C4-2B (cell line): Measurements from ENCODE around the gene OGG1.
A peak's percentile ranks its signal among the peaks of the same experiment; 100 is the strongest.

Source experiments
- H3K27ac ChIP-seq: fragments of 450-650 bp; 2 replicates; pipeline ENCODE4 v1.5.1; 2017
- CTCF ChIP-seq: fragments of 450-650 bp; conservative IDR thresholded peaks from 2 replicates; pipeline ENCODE4 v1.5.1; 2017; ENCODE audit warnings: mild to moderate bottlenecking
- ZFX ChIP-seq: fragments of 450-650 bp; IDR thresholded peaks from 2 replicates; pipeline ENCODE4 v1.6.1; 2017

The OGG1 gene

DNA sequence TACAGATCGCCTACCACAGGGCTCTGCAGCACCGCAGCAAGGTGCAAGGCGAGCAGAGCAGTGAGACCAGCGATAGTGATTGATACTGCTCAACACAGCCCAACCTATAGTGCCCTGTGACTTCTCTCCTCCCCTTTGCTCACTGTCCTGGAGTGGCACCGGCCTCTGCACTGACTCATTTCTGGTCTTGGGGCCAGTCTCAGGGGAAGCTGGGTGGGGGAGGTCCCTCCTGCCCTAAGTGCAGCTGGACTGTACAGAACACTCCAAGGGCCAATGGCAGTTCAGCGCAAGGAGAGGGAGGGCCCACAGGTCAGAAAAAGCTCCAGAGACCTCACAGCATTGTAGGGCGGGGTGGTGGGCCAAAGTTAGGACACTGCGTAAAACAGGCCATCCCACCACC, 2.5 kb upstream of the OGG1 start:
- H3K27ac ChIP-seq = no peak overlapping the region
- TF ChIP-seq CTCF = no peak
- TF ChIP-seq ZFX = no peak

DNA sequence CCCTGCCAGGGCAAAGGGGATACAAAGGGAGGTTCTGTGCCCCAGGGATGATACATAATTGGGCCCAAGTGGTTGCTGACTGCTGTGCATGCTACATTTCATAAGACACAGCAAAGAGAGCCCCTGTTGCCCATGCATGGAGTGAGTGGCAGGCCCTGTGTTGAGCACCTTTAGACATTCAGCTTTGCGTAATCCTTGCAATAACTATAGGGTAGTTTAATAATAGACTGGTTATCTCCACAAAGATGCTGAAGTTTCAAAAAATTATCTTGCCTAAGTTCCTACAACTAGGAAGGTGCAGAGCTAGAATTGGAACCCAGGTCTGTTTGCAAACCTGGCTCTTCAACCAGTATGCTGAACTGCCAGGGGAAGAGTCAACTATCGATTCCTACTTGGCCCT, 1.7 kb upstream of the OGG1 start:
- no peak overlapping the region for H3K27ac ChIP-seq
- TF ChIP-seq CTCF (no peak), ZFX (no peak)

DNA sequence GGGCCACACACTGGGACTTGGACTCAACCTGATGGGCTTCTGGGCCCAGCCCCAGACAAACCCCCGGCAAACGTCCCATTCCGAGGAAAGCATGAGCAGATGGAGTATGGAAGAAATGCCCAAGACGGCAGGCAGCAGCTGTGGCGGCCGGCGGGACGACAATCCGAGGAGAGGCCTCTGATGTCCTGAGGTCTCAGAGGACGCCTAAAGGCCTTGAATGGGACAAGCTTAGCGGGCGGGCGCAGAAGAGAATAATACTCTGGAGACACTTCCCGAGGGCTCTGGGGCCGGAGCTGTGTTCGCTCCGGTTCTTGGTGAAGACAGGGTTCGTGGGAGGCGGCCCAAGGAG, 482 bp upstream of the OGG1 start:
- H3K27ac ChIP-seq = peak overlapping the region; percentile 81
- TF ChIP-seq ZFX (no peak), CTCF (no peak)

DNA sequence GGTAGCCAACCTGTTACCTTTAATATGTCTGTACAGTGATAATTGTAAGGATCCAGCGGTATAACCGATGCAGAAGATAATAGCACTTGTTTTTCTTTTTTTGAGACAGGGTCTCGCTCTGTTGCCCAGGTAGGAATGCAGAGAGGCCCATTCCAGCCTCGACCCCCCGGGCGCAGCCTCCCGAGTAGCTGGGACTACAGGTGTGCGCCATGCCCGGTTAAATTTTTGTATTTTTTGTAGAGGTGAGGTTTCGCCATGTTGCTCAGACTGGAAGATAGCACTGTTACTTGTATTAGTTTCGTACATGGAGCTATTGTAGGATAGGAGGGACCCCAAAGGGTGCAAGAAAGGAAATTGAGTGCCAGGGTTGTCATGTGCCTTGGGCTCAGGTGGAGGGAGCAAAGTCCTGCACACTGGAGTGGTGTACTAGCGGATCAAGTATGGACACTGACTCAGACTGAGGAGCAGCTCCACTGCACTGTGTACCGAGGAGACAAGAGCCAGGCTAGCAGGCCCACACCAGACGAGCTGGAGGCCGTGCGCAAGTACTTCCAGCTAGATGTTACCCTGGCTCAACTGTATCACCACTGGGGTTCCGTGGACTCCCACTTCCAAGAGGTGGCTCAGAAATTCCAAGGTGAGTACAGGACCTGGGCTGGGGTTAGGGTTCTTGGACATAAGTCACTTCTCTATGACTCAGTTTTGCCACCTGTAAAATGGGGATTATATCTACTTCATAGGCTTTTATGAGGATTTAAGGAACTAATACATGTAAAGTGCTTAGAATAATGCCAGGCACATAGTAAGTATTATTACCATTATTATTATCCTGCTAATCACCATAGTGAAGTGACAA, 1.0 kb downstream of the OGG1 start:
- peak overlapping the region; percentile 81 for H3K27ac ChIP-seq

GRCh38 chr3:9754678-9755077, 4.9 kb downstream of the OGG1 start:
- TF ChIP-seq ZFX (no peak), CTCF (no peak)
- H3K27ac ChIP-seq = no peak overlapping the region

More for the DNA sequence above, 1.0 kb downstream of the OGG1 start:
- TF ChIP-seq ZFX = no peak
- no peak for TF ChIP-seq CTCF

DNA sequence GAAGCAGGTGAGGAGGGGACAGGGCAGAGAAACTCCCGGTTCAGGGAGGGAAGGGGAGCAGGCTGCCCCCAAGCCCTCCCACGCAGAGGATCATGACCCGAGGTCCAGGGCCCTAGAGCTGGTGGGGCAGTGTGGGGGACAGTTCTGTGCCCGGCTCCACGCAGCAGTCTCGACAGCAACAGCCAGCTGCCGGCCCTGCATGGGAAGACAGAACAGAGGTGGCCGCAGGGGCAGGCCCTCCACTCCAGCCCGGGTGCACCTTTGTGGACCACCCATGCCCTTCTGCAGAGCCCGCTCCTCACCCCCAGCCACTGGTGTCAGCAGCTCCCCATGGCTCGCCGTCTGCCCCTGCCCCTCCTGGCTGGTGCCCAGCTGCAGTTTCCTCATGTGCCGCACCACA, 7.7 kb downstream of the OGG1 start:
- H3K27ac ChIP-seq = no peak overlapping the region
- TF ChIP-seq CTCF = no peak
- no peak for TF ChIP-seq ZFX

DNA sequence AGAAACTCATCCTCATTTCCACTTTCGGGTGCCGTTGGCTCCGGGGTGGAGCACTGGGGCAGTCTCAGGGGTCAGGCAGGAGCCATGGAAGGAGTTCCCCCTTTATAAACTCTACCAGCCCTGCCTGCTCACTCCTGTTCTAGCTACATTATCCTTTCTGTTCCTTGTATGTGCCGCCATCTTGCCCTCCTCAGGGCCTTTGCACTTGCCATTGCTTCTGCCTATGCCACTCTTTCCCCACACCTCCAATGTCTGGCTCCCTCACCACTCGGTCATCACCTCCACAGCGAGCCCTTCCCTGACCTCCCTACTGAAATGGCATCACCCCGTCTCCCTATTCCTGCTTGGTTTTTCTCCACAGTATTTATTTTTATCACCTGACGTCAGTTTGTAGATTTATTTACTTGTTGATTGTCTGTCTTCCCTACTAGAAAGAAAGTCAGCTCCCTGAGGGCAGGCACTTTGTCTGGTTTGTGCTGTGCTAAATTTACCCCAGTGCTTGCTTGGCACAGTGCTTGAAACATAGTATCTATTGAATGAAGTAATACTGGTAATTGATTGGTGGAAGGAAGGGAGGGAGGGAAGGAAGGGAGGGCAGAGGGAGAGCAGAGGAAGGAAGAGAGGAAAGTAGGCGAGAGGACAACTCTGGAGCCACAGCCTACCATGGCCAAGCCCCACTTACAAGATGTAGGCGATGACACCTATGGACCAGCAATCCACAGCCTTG, 11.2 kb downstream of the OGG1 start:
- no peak overlapping the region for H3K27ac ChIP-seq
- TF ChIP-seq ZFX (no peak), CTCF (no peak)
